Activated effector memory CD4-positive, alpha-beta T cell treated with Interleukin-2 at 50 U/mL for 16 hours (primary cell): ENCODE data around the gene ITIH4.

Source experiments
- DNase-seq: peaks from one replicate; pipeline ENCODE4 v3.0.0-alpha.2; 2020

ITIH4 gene

GRCh38 chr3:52795298-52795900, 35.1 kb downstream of the ITIH4 start:
- DNase-seq: no peak

GRCh38 chr3:52794612-52795099, 35.8 kb downstream of the ITIH4 start, which contains the start of gene ITIH3:
TSS of gene ITIH3 (plus strand) at chr3:52794796. CDS start at chr3:52794804, 8 bp downstream.
- DNase-seq: no peak

- DNase-seq: no peak
Measured at GRCh38 chr3:52793702-52794611, 36.5 kb downstream of the ITIH4 start.

- no peak for DNase-seq
Measured at GRCh38 chr3:52792961-52793695, 37.3 kb downstream of the ITIH4 start.

- DNase-seq: no peak
Measured at GRCh38 chr3:52792413-52792812, 38.1 kb downstream of the ITIH4 start.

GRCh38 chr3:52791928-52792327, 38.5 kb downstream of the ITIH4 start:
- no peak for DNase-seq

- no peak for DNase-seq
Measured at GRCh38 chr3:52791366-52791765, 39.1 kb downstream of the ITIH4 start.

GRCh38 chr3:52790741-52791140, 39.7 kb downstream of the ITIH4 start:
- no peak for DNase-seq

- DNase-seq: no peak
Measured at GRCh38 chr3:52790337-52790736, 40.1 kb downstream of the ITIH4 start.

GRCh38 chr3:52789746-52790040, 40.8 kb downstream of the ITIH4 start:
- no peak for DNase-seq

GRCh38 chr3:52788890-52789745, 41.4 kb downstream of the ITIH4 start:
- no peak for DNase-seq

GRCh38 chr3:52787672-52788625, 42.5 kb downstream of the ITIH4 start:
- DNase-seq: no peak

- DNase-seq: no peak
Measured at GRCh38 chr3:52787246-52787645, 43.2 kb downstream of the ITIH4 start.

- no peak for DNase-seq
Measured at GRCh38 chr3:52786330-52787215, 43.9 kb downstream of the ITIH4 start.

- no peak for DNase-seq
Measured at GRCh38 chr3:52784931-52785590, 45.4 kb downstream of the ITIH4 start.

GRCh38 chr3:52784021-52784621, 46.4 kb downstream of the ITIH4 start:
- no peak for DNase-seq

- DNase-seq: no peak
Measured at GRCh38 chr3:52783211-52783555, 47.3 kb downstream of the ITIH4 start.

- no peak for DNase-seq
Measured at GRCh38 chr3:52782412-52783210, 47.9 kb downstream of the ITIH4 start.

GRCh38 chr3:52781741-52782140, 48.7 kb downstream of the ITIH4 start:
- no peak for DNase-seq
